Superior temporal gyrus (tissue), 1 donor: ENCODE data around the gene ZMYND8.

Experiments
- DNase-seq: peaks from one replicate; pipeline ENCODE4 v3.0.0-alpha.2; 2016; ENCODE audit errors: extremely low spot score

ZMYND8 gene

GRCh38 chr20:47353692-47354463, 2.6 kb downstream of the ZMYND8 start:
- peak; percentile 81 for DNase-seq

GRCh38 chr20:47353239-47353691, 3.2 kb downstream of the ZMYND8 start:
- no peak for DNase-seq

GRCh38 chr20:47352332-47353238, 3.9 kb downstream of the ZMYND8 start:
- peak; percentile 86 for DNase-seq

GRCh38 chr20:47351643-47352331, 4.7 kb downstream of the ZMYND8 start:
- DNase-seq, result peak; percentile 86

GRCh38 chr20:47350691-47351545, 5.6 kb downstream of the ZMYND8 start:
- DNase-seq, result peak; percentile 74

- DNase-seq, result no peak
These were observed 6.3 kb downstream of the ZMYND8 start for GRCh38 chr20:47350181-47350550.

GRCh38 chr20:47349365-47350180, 6.9 kb downstream of the ZMYND8 start:
- DNase-seq, result peak; percentile 80

- DNase-seq, result peak; percentile 73
These were observed 7.9 kb downstream of the ZMYND8 start for GRCh38 chr20:47348539-47349142.

GRCh38 chr20:47347661-47348435, 8.7 kb downstream of the ZMYND8 start:
- peak; percentile 64 for DNase-seq

- peak; percentile 3 for DNase-seq
These were observed 10.3 kb downstream of the ZMYND8 start for GRCh38 chr20:47346172-47346571.

- peak; percentile 6 for DNase-seq
These were observed 11.3 kb downstream of the ZMYND8 start for GRCh38 chr20:47345214-47345613.

- peak; percentile 13 for DNase-seq
These were observed 13.5 kb downstream of the ZMYND8 start for GRCh38 chr20:47343007-47343472.

GRCh38 chr20:47338131-47338628, 18.3 kb downstream of the ZMYND8 start:
- peak; percentile 39 for DNase-seq

- DNase-seq, result no peak
These were observed 19.1 kb downstream of the ZMYND8 start for GRCh38 chr20:47337413-47337812.

- no peak for DNase-seq
These were observed 20.3 kb downstream of the ZMYND8 start for GRCh38 chr20:47336129-47336754.

GRCh38 chr20:47335251-47336128, 21.0 kb downstream of the ZMYND8 start:
- DNase-seq, result peak; percentile 87

- DNase-seq, result peak; percentile 84
These were observed 22.4 kb downstream of the ZMYND8 start for GRCh38 chr20:47334022-47334551.
